ENCODE measurements around the gene MYH9. TPM values are rescaled to one million over a fixed set of nuclear protein-coding genes. Genes with fewer than 3 reads are reported as not detected.

Gene MYH9
- total and polyA plus RNA-seq, 2 donors (not counting 1 experiment from before 2014, with no cell fraction given) = 108 to 554 TPM

DNA sequence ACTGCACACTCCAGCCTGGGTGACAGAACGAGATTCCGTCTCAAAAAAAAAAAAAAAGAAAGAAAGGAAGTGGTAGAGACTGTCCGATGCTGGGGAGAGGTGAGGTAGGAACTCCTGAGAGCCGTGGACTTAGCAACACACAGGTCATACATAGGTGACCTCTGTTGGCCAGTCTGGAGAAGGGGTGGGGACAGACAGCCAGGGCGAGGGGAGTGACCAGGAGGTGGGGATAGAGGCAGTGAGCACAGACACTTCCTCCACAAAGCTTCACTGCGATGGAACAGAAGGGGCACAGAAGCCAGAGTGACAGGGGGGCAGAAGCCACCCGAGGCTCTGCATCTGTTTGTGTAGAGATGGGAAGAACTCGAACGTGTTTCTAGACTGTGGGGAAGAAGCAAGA is 47.1 kb downstream of the MYH9 start:
- Mint-ChIP-seq H3K9me3 (ENCODE audit: insufficient read depth) (no peaks in the 10 kb centered on the region), H3K27ac (peak overlapping the region; percentile 62), H3K4me3 (no peak overlapping the region), H3K27me3 (no peaks in the 10 kb centered on the region), H3K4me1 (peaks cover 53% of the 10 kb centered on the region)
- intact Hi-C loops (cut with micrococcal nuclease) = no loop called here
- Histone ChIP-seq H3K4me2 (replicated peaks; ENCODE audit: low read depth, low read length, poor library complexity, severe bottlenecking) (no peak overlapping the region), H3K4me3 (ENCODE audit: control extremely low read depth in 1 of 5, extremely low read depth in 1 of 5, insufficient read depth in 1 of 5, low read depth in 2 of 5, low read length in 4 of 5) (no peak overlapping the region), H2AFZ (ENCODE audit: insufficient read depth, low read depth, low read length, poor library complexity, severe bottlenecking) (no peak overlapping the region), H3K79me2 (ENCODE audit: control insufficient read depth, insufficient read depth, low read length) (peaks cover 100% of the 10 kb centered on the region), H4K20me1 (ENCODE audit: control insufficient read depth, insufficient read depth, low read length, poor library complexity, severe bottlenecking) (peaks cover 100% of the 10 kb centered on the region), H3K9ac (ENCODE audit: low read length) (no peak overlapping the region), H3K9me3 (ENCODE audit: control extremely low read depth in 1 of 3, control insufficient read depth in 2 of 3, insufficient read depth in 1 of 3, low read length in 2 of 3) (no peaks in the 10 kb centered on the region), H3K27me3 (replicated peaks in 1 of 4; ENCODE audit: control extremely low read depth in 1 of 4, control insufficient read depth in 3 of 4, insufficient read depth in 4 of 4, low read length in 3 of 4) (no peaks in the 10 kb centered on the region), H3K4me1 (ENCODE audit: control insufficient read depth in 2 of 2, insufficient read depth in 2 of 2, low read length in 2 of 2) (peaks cover 19 to 37% of the 10 kb centered on the region in 2 donors), H3K36me3 (replicated peaks in 1 of 2; ENCODE audit: control extremely low read depth in 1 of 2, control insufficient read depth in 1 of 2, extremely low read depth in 1 of 2, insufficient read depth in 2 of 2, low read length in 1 of 2) (peaks cover 12 to 91% of the 10 kb centered on the region in 2 experiments), H3K27ac (ENCODE audit: low read length in 2 of 2) (peak overlapping the region in 1 of 2 donors; percentile 51)
- ChIA-PET POLR2A (no interaction called here), CTCF (interaction anchor here (1.2 to 1.8 kb wide), 3 partner anchors 40 to 129 kb away, joined by 3 to 7 read pairs (median 6); no protein-coding TSS in a partner anchor)
- ATAC-seq (ENCODE audit: low read depth) = no peak
- DNase-seq = no peak
- WGBS (ENCODE audit: insufficient coverage) = 90% methylated on average over 7 of the region's 9 CpGs
- TF ChIP-seq, protein P1, sequence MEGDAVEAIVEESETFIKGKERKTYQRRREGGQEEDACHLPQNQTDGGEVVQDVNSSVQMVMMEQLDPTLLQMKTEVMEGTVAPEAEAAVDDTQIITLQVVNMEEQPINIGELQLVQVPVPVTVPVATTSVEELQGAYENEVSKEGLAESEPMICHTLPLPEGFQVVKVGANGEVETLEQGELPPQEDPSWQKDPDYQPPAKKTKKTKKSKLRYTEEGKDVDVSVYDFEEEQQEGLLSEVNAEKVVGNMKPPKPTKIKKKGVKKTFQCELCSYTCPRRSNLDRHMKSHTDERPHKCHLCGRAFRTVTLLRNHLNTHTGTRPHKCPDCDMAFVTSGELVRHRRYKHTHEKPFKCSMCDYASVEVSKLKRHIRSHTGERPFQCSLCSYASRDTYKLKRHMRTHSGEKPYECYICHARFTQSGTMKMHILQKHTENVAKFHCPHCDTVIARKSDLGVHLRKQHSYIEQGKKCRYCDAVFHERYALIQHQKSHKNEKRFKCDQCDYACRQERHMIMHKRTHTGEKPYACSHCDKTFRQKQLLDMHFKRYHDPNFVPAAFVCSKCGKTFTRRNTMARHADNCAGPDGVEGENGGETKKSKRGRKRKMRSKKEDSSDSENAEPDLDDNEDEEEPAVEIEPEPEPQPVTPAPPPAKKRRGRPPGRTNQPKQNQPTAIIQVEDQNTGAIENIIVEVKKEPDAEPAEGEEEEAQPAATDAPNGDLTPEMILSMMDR (IDR thresholded peaks at IDR 0.05) = no peak

DNA sequence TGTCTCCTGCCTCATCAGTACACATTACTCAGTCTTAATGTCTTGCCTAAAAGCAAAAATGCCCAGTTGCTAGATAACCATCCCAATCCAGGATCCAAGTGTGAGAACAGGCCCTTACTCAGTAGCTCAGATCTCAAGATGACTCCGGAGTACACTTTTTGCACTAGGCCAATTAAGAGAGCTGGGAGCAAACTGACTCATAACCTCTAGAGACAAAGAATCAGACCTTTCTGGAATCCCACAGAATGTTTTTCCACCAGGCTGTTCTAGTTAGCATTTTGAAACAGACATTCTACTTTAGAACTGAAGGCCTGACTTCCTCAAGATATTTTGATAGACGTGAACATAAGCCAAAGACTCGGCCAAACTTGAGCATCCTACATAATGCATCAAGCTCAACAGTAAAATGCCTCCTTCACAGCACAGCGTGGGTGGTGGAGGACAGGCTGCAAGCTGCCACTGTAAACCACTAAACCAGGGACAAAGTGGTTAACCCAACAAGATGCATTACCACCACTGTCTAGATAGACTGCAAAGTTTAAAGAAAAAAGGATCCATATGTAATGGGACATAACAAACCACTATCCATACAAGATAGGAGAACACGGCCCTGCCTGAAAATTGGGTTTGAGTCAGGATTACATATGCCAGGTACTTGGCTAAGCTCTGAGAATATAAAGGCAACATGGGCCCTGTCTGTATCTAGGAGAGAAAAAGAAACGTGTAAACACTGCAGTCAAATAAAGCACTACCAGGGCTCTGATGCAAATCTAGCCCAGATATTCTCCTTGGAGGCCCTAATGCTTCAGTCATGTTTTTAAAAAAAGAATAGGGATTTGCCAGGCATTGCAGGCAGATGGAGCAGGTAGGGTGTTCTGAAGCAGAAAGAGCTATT is 48.3 kb downstream of the MYH9 start:
- intact Hi-C loops (cut with micrococcal nuclease) = no loop called here
- H3K9me3 Mint-ChIP-seq (ENCODE audit: insufficient read depth) = no peaks in the 10 kb centered on the region
- H2AFZ ChIP-seq (ENCODE audit: insufficient read depth, low read depth, low read length, poor library complexity, severe bottlenecking) = no peak overlapping the region
- H3K4me2 ChIP-seq (replicated peaks; ENCODE audit: low read depth, low read length, poor library complexity, severe bottlenecking) = no peak overlapping the region
- peaks cover 28 to 43% of the 10 kb centered on the region in 2 donors for H3K4me1 ChIP-seq (ENCODE audit: control insufficient read depth in 2 of 2, insufficient read depth in 2 of 2, low read length in 2 of 2)
- peaks cover 12 to 96% of the 10 kb centered on the region in 2 experiments for H3K36me3 ChIP-seq (replicated peaks in 1 of 2; ENCODE audit: control extremely low read depth in 1 of 2, control insufficient read depth in 1 of 2, extremely low read depth in 1 of 2, insufficient read depth in 2 of 2, low read length in 1 of 2)
- TF ChIP-seq, protein P1 (IDR thresholded peaks at IDR 0.05) = no peak
- no peak for TF ChIP-seq EZH2 (IDR thresholded peaks at IDR 0.05; ENCODE audit: borderline replicate concordance, insufficient read depth, low read depth, low read length, poor library complexity, severe bottlenecking)
- H3K9ac ChIP-seq (ENCODE audit: low read length) = no peak overlapping the region
- no peak overlapping the region for H3K4me3 ChIP-seq (ENCODE audit: control extremely low read depth in 1 of 5, extremely low read depth in 1 of 5, insufficient read depth in 1 of 5, low read depth in 2 of 5, low read length in 4 of 5)
- no peaks in the 10 kb centered on the region for H3K27me3 Mint-ChIP-seq
- H3K4me1 Mint-ChIP-seq = peaks cover 57% of the 10 kb centered on the region
- ATAC-seq (ENCODE audit: low read depth) = no peak
- CTCF ChIA-PET = interaction anchor here (0.5 to 2.2 kb wide), 8 partner anchors 9 to 148 kb away, joined by 3 to 7 read pairs (median 4); no protein-coding TSS in a partner anchor
- H3K27ac Mint-ChIP-seq = peak overlapping the region; percentile 73
- H3K79me2 ChIP-seq (ENCODE audit: control insufficient read depth, insufficient read depth, low read length) = peaks cover 100% of the 10 kb centered on the region
- POLR2A ChIA-PET = interaction anchor here (0.9 kb wide), 1 partner anchor 11 kb away, joined by 4 read pairs; no protein-coding TSS in a partner anchor
- H3K27me3 ChIP-seq (replicated peaks in 1 of 4; ENCODE audit: control extremely low read depth in 1 of 4, control insufficient read depth in 3 of 4, insufficient read depth in 4 of 4, low read length in 3 of 4) = no peaks in the 10 kb centered on the region
- DNase-seq = no peak
- H3K27ac ChIP-seq (ENCODE audit: low read length in 2 of 2) = peak overlapping the region in 1 of 2 donors; percentile 39
- H3K9me3 ChIP-seq (ENCODE audit: control extremely low read depth in 1 of 3, control insufficient read depth in 2 of 3, insufficient read depth in 1 of 3, low read length in 2 of 3) = no peaks in the 10 kb centered on the region
- peaks cover 100% of the 10 kb centered on the region for H4K20me1 ChIP-seq (ENCODE audit: control insufficient read depth, insufficient read depth, low read length, poor library complexity, severe bottlenecking)
- H3K4me3 Mint-ChIP-seq = no peak overlapping the region
- 89% methylated on average over 4 of the region's 6 CpGs for WGBS (ENCODE audit: insufficient coverage)
